Measurements from ENCODE around the gene SPTBN4. TPM values are rescaled to one million over a fixed set of nuclear protein-coding genes. Genes with fewer than 3 reads are reported as not detected.

SPTBN4 gene
- polyA plus RNA-seq, 1 donor from 2014 or later: 12.7 TPM

- Histone ChIP-seq H3F3A (ENCODE audit: insufficient read depth, low read length, poor library complexity, severe bottlenecking) (no peaks in the 10 kb centered on the region), H3K27ac (ENCODE audit: low read length) (no peak overlapping the region), H3K79me2 (replicated peaks; ENCODE audit: insufficient read depth, low read length) (no peaks in the 10 kb centered on the region), H3K36me3 (ENCODE audit: insufficient read depth, low read length) (no peaks in the 10 kb centered on the region), H2AFZ (ENCODE audit: low read depth, low read length) (no peak overlapping the region), H3K4me2 (ENCODE audit: low read length) (no peak overlapping the region), H3K9me2 (ENCODE audit: insufficient read depth, low read length) (no peaks in the 10 kb centered on the region), H3K4me3 (ENCODE audit: low read length) (no peak overlapping the region), H3K27me3 (ENCODE audit: insufficient read depth, low read depth, low read length) (peaks cover 43% of the 10 kb centered on the region), H3K9me3 (ENCODE audit: low read length) (peaks cover 3% of the 10 kb centered on the region), H3K9ac (ENCODE audit: low read length) (no peak overlapping the region), H4K20me1 (ENCODE audit: insufficient read depth) (no peaks in the 10 kb centered on the region)
- no peak for TF ChIP-seq RAD21 (conservative IDR thresholded peaks at IDR 0.05)
- TF ChIP-seq EP300 (conservative IDR thresholded peaks at IDR 0.05; ENCODE audit: poor library complexity, severe bottlenecking): no peak
- no peak for TF ChIP-seq POLR2AphosphoS5 (IDR thresholded peaks at IDR 0.05)
- TF ChIP-seq CTCF (IDR thresholded peaks at IDR 0.05; ENCODE audit: poor library complexity, severe bottlenecking): no peak
- TF ChIP-seq REST (IDR thresholded peaks at IDR 0.05; ENCODE audit: borderline replicate concordance): no peak
- no peak for TF ChIP-seq TAF1 (IDR thresholded peaks at IDR 0.05; ENCODE audit: low read depth)
- TF ChIP-seq EZH2 (IDR thresholded peaks at IDR 0.05; ENCODE audit: borderline replicate concordance, insufficient read depth, low read length, poor library complexity, severe bottlenecking): no peak
- TF ChIP-seq SMC3 (conservative IDR thresholded peaks at IDR 0.05; ENCODE audit: poor library complexity): no peak
- no peak for TF ChIP-seq MXI1 (conservative IDR thresholded peaks at IDR 0.05; ENCODE audit: poor library complexity, severe bottlenecking)
Observed at GRCh38 chr19:40511487-40511886, 44.7 kb downstream of the SPTBN4 start.

GRCh38 chr19:40512110-40512472 is 45.3 kb downstream of the SPTBN4 start:
- Histone ChIP-seq H2AFZ (ENCODE audit: low read depth, low read length) (no peak overlapping the region), H3K27me3 (ENCODE audit: insufficient read depth, low read depth, low read length) (peaks cover 47% of the 10 kb centered on the region), H3K9ac (ENCODE audit: low read length) (no peak overlapping the region), H3K9me2 (ENCODE audit: insufficient read depth, low read length) (no peaks in the 10 kb centered on the region), H3K4me3 (ENCODE audit: low read length) (peak overlapping the region; percentile 58), H3K27ac (ENCODE audit: low read length) (no peak overlapping the region), H3F3A (ENCODE audit: insufficient read depth, low read length, poor library complexity, severe bottlenecking) (no peaks in the 10 kb centered on the region), H3K4me2 (ENCODE audit: low read length) (no peak overlapping the region), H3K36me3 (ENCODE audit: insufficient read depth, low read length) (no peaks in the 10 kb centered on the region), H3K79me2 (replicated peaks; ENCODE audit: insufficient read depth, low read length) (no peaks in the 10 kb centered on the region), H4K20me1 (ENCODE audit: insufficient read depth) (no peaks in the 10 kb centered on the region), H3K9me3 (ENCODE audit: low read length) (peaks cover 3% of the 10 kb centered on the region)
- TF ChIP-seq REST (IDR thresholded peaks at IDR 0.05; ENCODE audit: borderline replicate concordance) (no peak), SMC3 (conservative IDR thresholded peaks at IDR 0.05; ENCODE audit: poor library complexity) (no peak), TAF1 (IDR thresholded peaks at IDR 0.05; ENCODE audit: low read depth) (no peak), MXI1 (conservative IDR thresholded peaks at IDR 0.05; ENCODE audit: poor library complexity, severe bottlenecking) (no peak), EZH2 (IDR thresholded peaks at IDR 0.05; ENCODE audit: borderline replicate concordance, insufficient read depth, low read length, poor library complexity, severe bottlenecking) (no peak), RAD21 (conservative IDR thresholded peaks at IDR 0.05) (no peak), CTCF (IDR thresholded peaks at IDR 0.05; ENCODE audit: poor library complexity, severe bottlenecking) (no peak), POLR2AphosphoS5 (IDR thresholded peaks at IDR 0.05) (no peak), EP300 (conservative IDR thresholded peaks at IDR 0.05; ENCODE audit: poor library complexity, severe bottlenecking) (no peak)

Measured in neural cell (in vitro differentiated cells).